ENCODE results near the gene UFD1.

Gene UFD1

GRCh38 chr22:19455585-19456370, 23.2 kb downstream of the UFD1 start:
- no peak for TF ChIP-seq CEBPB (IDR thresholded peaks at IDR 0.05)
- TF ChIP-seq YY1 (IDR thresholded peaks at IDR 0.05; ENCODE audit: low read depth) = no peak
- TF ChIP-seq MAX (IDR thresholded peaks at IDR 0.05) = no peak
- TF ChIP-seq CREB1 (IDR thresholded peaks at IDR 0.05; ENCODE audit: low read depth) = no peak

GRCh38 chr22:19455033-19455432, 24.0 kb downstream of the UFD1 start:
- TF ChIP-seq FOXM1 (IDR thresholded peaks at IDR 0.05; ENCODE audit: borderline replicate concordance, low read depth) = no peak
- no peak for TF ChIP-seq ZBTB7A (IDR thresholded peaks at IDR 0.05; ENCODE audit: low read depth)
- TF ChIP-seq CREB1 (IDR thresholded peaks at IDR 0.05; ENCODE audit: low read depth) = no peak
- no peak for TF ChIP-seq RAD21 (IDR thresholded peaks at IDR 0.05; ENCODE audit: low read depth)
- no peak for TF ChIP-seq YY1 (IDR thresholded peaks at IDR 0.05; ENCODE audit: low read depth)
- TF ChIP-seq CEBPB (IDR thresholded peaks at IDR 0.05) = no peak
- no peak for TF ChIP-seq TCF12 (IDR thresholded peaks at IDR 0.05; ENCODE audit: low read depth)
- TF ChIP-seq TEAD4 (IDR thresholded peaks at IDR 0.05) = no peak
- no peak for TF ChIP-seq USF1 (IDR thresholded peaks at IDR 0.05)
- TF ChIP-seq TAF1 (IDR thresholded peaks at IDR 0.05; ENCODE audit: low read depth) = no peak
- TF ChIP-seq EGR1 (IDR thresholded peaks at IDR 0.05) = no peak
- no peak for TF ChIP-seq REST (IDR thresholded peaks at IDR 0.05; ENCODE audit: low read depth)
- TF ChIP-seq MAX (IDR thresholded peaks at IDR 0.05) = no peak
- no peak for TF ChIP-seq EP300 (IDR thresholded peaks at IDR 0.05; ENCODE audit: borderline replicate concordance)
- no peak for TF ChIP-seq NFIC (IDR thresholded peaks at IDR 0.05)

GRCh38 chr22:19454156-19454555, 24.8 kb downstream of the UFD1 start:
- TF ChIP-seq USF1 (IDR thresholded peaks at IDR 0.05) (no peak), REST (IDR thresholded peaks at IDR 0.05; ENCODE audit: low read depth) (no peak)

GRCh38 chr22:19453718-19454117, 25.3 kb downstream of the UFD1 start:
- TF ChIP-seq EGR1 (IDR thresholded peaks at IDR 0.05) (no peak), TAF1 (IDR thresholded peaks at IDR 0.05; ENCODE audit: low read depth) (no peak), CREB1 (IDR thresholded peaks at IDR 0.05; ENCODE audit: low read depth) (no peak), ZBTB7A (IDR thresholded peaks at IDR 0.05; ENCODE audit: low read depth) (no peak), EP300 (IDR thresholded peaks at IDR 0.05; ENCODE audit: borderline replicate concordance) (no peak), MAX (IDR thresholded peaks at IDR 0.05) (no peak)

GRCh38 chr22:19451570-19451969, 27.4 kb downstream of the UFD1 start:
- TF ChIP-seq RAD21 (IDR thresholded peaks at IDR 0.05; ENCODE audit: low read depth) = no peak
- no peak for TF ChIP-seq TEAD4 (IDR thresholded peaks at IDR 0.05)
- TF ChIP-seq USF1 (IDR thresholded peaks at IDR 0.05) = no peak
- TF ChIP-seq FOXM1 (IDR thresholded peaks at IDR 0.05; ENCODE audit: borderline replicate concordance, low read depth) = no peak
- no peak for TF ChIP-seq TCF12 (IDR thresholded peaks at IDR 0.05; ENCODE audit: low read depth)
- no peak for TF ChIP-seq ZBTB7A (IDR thresholded peaks at IDR 0.05; ENCODE audit: low read depth)
- TF ChIP-seq EGR1 (IDR thresholded peaks at IDR 0.05) = no peak
- TF ChIP-seq EP300 (IDR thresholded peaks at IDR 0.05; ENCODE audit: borderline replicate concordance) = no peak
- no peak for TF ChIP-seq CEBPB (IDR thresholded peaks at IDR 0.05)
- TF ChIP-seq YY1 (IDR thresholded peaks at IDR 0.05; ENCODE audit: low read depth) = no peak
- no peak for TF ChIP-seq REST (IDR thresholded peaks at IDR 0.05; ENCODE audit: low read depth)
- TF ChIP-seq TAF1 (IDR thresholded peaks at IDR 0.05; ENCODE audit: low read depth) = no peak
- no peak for TF ChIP-seq NFIC (IDR thresholded peaks at IDR 0.05)
- TF ChIP-seq CREB1 (IDR thresholded peaks at IDR 0.05; ENCODE audit: low read depth) = no peak
- TF ChIP-seq MAX (IDR thresholded peaks at IDR 0.05) = no peak
